ENCODE measurements around the gene ZNF574. TPM values are rescaled to one million over a fixed set of nuclear protein-coding genes. Genes with fewer than 3 reads are reported as not detected.

The ZNF574 gene
- total and polyA plus RNA-seq, 2 donors (not counting 3 experiments of a cell fraction or from before 2014, with no cell fraction given): 13.6 to 15.3 TPM

DNA sequence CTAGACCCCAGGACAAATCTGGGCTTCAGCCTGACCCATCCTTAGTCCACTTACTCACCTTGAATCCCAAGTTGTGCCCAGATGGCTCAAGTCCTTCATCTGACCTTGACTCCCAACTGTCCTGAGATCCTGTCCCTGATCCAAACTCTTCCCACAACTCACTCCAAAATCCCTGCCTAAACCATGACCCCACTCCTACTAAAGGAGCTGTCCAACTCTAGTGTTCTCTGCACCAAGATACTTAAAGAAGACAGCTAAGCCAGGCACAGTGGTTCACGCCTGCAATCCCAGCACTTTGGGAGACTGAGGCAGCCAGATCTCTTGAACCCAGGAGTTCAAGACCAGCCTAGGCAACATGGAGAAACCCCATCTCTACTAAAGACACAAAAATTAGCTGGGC is 47.8 kb downstream of the ZNF574 start:
- intact Hi-C loops (cut with micrococcal nuclease): no loop called here
- H3K27ac ChIP-seq (ENCODE audit: insufficient read depth, low read depth, low read length): no peak overlapping the region
- BruUV-seq (replicated peaks): no TSS peak

More for the DNA sequence above, 47.8 kb downstream of the ZNF574 start:
- Histone ChIP-seq H3K4me3 (replicated peaks in 1 of 3; ENCODE audit: insufficient read depth in 1 of 3, low read depth in 1 of 3, low read length in 3 of 3) (no peak overlapping the region), H3K4me1 (ENCODE audit: control insufficient read depth, extremely low read depth, insufficient read depth, low read length) (peaks cover 21% of the 10 kb centered on the region), H3K9ac (replicated peaks; ENCODE audit: extremely low read depth, insufficient read depth, low read length) (no peak overlapping the region), H3K9me3 (replicated peaks; ENCODE audit: control insufficient read depth, insufficient read depth, low read length) (no peaks in the 10 kb centered on the region), H3K9me1 (replicated peaks; ENCODE audit: control insufficient read depth, extremely low read depth, insufficient read depth, low read length) (no peaks in the 10 kb centered on the region), H4K20me1 (replicated peaks; ENCODE audit: control insufficient read depth, extremely low read depth, insufficient read depth, low read length) (no peaks in the 10 kb centered on the region), H3K27me3 (ENCODE audit: control insufficient read depth in 2 of 2, insufficient read depth in 2 of 2, low read length in 2 of 2) (no peaks in the 10 kb centered on the region), H2AFZ (ENCODE audit: low read depth, low read length) (no peak overlapping the region), H3K36me3 (ENCODE audit: control insufficient read depth in 2 of 2, extremely low read depth in 1 of 2, insufficient read depth in 2 of 2, low read length in 2 of 2) (no peaks in the 10 kb centered on the region), H3K79me2 (ENCODE audit: control insufficient read depth, insufficient read depth, low read length) (no peaks in the 10 kb centered on the region), H3K4me2 (ENCODE audit: insufficient read depth, low read length) (no peak overlapping the region)
- FAIRE-seq (no peak), DNase-seq (ENCODE audit: low read depth, low spot score) (no peak)
- ChIA-PET CTCF (interaction anchor here (1.1 to 3.6 kb wide), 11 partner anchors 9 to 315 kb away, joined by 3 to 31 read pairs (median 5); partner anchors contain the start of gene POU2F2), POLR2A (interaction anchor here (1.2 kb wide), 1 partner anchor 10 kb away, joined by 4 read pairs; no protein-coding TSS in a partner anchor)
- dilution Hi-C loops (cut with MboI; ENCODE audit: extremely low pct_ligation_motif_present, low sequenced_read_pairs): no loop called here
- no peak for TF ChIP-seq JUN (IDR thresholded peaks at IDR 0.05; ENCODE audit: borderline replicate concordance, insufficient read depth, insufficient read length, low read depth)
- no peak for TF ChIP-seq GATA2 (IDR thresholded peaks at IDR 0.05; ENCODE audit: insufficient read depth, insufficient read length, low read depth, low read length)
- TF ChIP-seq POLR2AphosphoS5 (IDR thresholded peaks at IDR 0.05; ENCODE audit: insufficient read depth, low read depth, low read length): no peak
- TF ChIP-seq, protein P1, sequence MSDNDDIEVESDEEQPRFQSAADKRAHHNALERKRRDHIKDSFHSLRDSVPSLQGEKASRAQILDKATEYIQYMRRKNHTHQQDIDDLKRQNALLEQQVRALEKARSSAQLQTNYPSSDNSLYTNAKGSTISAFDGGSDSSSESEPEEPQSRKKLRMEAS (IDR thresholded peaks at IDR 0.05; ENCODE audit: insufficient read depth, insufficient read length): no peak
- TF ChIP-seq EZH2 (IDR thresholded peaks at IDR 0.05; ENCODE audit: borderline replicate concordance, low read depth, low read length, severe bottlenecking): no peak
- TF ChIP-seq MYC (IDR thresholded peaks at IDR 0.05; ENCODE audit: low read depth, low read length): no peak
- TF ChIP-seq, protein P2, sequence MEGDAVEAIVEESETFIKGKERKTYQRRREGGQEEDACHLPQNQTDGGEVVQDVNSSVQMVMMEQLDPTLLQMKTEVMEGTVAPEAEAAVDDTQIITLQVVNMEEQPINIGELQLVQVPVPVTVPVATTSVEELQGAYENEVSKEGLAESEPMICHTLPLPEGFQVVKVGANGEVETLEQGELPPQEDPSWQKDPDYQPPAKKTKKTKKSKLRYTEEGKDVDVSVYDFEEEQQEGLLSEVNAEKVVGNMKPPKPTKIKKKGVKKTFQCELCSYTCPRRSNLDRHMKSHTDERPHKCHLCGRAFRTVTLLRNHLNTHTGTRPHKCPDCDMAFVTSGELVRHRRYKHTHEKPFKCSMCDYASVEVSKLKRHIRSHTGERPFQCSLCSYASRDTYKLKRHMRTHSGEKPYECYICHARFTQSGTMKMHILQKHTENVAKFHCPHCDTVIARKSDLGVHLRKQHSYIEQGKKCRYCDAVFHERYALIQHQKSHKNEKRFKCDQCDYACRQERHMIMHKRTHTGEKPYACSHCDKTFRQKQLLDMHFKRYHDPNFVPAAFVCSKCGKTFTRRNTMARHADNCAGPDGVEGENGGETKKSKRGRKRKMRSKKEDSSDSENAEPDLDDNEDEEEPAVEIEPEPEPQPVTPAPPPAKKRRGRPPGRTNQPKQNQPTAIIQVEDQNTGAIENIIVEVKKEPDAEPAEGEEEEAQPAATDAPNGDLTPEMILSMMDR (IDR thresholded peaks at IDR 0.05; ENCODE audit: extremely low read depth in 1 of 2, insufficient read depth in 1 of 2, low read depth in 1 of 2, low read length in 2 of 2): no peak
- no peak for TF ChIP-seq POLR2A (IDR thresholded peaks at IDR 0.05; ENCODE audit: low read depth, low read length)
- TF ChIP-seq FOS (IDR thresholded peaks at IDR 0.05; ENCODE audit: borderline replicate concordance, insufficient read depth, low read length): no peak

Measured in endothelial cell of umbilical vein (primary cell).